ENCODE results near the gene CCL19.
"Not testable (repeated sequence)": the region's sequence is repeated elsewhere in the genome, so short reads cannot be mapped to it uniquely, and the experiment has no call there.

The CCL19 gene

DNA sequence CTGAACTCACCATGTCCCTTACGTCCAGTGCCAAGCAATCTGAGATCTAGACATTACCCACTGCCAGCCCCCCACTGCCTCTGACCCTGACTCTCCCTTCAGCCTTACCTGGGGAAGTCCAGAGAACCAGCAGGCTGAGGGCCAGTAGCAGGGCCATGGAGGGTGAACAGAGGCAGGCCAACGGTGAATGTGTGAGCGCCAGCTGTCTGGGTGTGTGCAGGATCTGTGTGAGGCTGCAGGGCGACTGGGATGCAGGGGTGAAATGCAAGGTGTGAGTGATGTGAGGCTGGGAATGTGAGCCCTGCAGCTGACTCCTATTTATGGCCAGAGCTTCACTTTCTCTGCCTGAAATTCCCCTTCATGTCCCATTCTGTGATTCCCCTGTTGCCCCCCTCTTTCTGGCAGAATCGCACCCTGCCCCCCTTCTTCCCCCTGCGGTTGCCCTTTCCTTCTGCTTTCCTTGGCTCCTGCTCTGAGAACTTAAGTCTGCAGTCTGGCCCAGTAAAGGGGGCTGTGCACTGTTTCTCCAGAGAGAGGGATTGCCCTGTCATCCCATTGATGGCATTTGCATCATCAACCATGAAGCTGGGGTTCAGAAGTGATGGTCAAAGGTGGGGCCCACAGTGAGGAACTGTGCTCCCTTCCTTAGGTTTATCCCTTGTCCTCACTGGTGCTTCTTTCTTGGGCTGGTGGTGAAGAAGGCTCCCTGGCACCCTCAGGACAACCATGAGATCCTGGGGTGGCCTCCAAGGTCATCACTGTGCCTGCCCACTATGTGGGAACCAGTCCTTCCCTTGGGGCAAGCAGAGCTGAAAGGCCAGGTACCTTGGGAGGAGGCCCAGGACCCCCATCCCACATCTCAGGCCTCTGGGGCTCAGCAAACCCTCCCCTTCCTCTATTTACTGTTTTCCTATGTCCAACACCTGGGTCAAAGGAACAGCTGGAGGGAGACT is at the start of gene CCL19:
Gene CCL19, minus strand, starts transcription at position 294 of the 953 bp plus-strand sequence. Its CDS starts 137 bp downstream, at position 157.
- Histone ChIP-seq H3F3A (ENCODE audit: low read depth) (no peaks in the 10 kb centered on the region), H3K36me3 (ENCODE audit: insufficient read depth, low read length) (no peaks in the 10 kb centered on the region), H4K20me1 (ENCODE audit: insufficient read depth, low read length, poor library complexity, severe bottlenecking) (no peaks in the 10 kb centered on the region), H2AFZ (ENCODE audit: low read length) (no peak within 1 kb of the TSS), H3K27me3 (ENCODE audit: insufficient read depth, low read length, poor library complexity, severe bottlenecking) (no peaks in the 10 kb centered on the region), H3K79me2 (ENCODE audit: insufficient read depth, low read length) (no peaks in the 10 kb centered on the region), H3K4me2 (ENCODE audit: low read depth, low read length, poor library complexity, severe bottlenecking) (no peak within 1 kb of the TSS), H3K9ac (ENCODE audit: low read depth, low read length, poor library complexity, severe bottlenecking) (no peak within 1 kb of the TSS), H3K9me2 (replicated peaks; ENCODE audit: low read depth, low read length) (no peaks in the 10 kb centered on the region), H3K4me3 (ENCODE audit: low read length, poor library complexity, severe bottlenecking) (no peak within 1 kb of the TSS), H3K4me1 (ENCODE audit: insufficient read depth, low read length, poor library complexity, severe bottlenecking) (no peaks in the 10 kb centered on the region), H3K9me3 (ENCODE audit: insufficient read depth, low read depth, low read length) (no peaks in the 10 kb centered on the region)
- no peak for TF ChIP-seq EZH2phosphoT487 (IDR thresholded peaks at IDR 0.05; ENCODE audit: borderline replicate concordance)
- TF ChIP-seq, protein P1, sequence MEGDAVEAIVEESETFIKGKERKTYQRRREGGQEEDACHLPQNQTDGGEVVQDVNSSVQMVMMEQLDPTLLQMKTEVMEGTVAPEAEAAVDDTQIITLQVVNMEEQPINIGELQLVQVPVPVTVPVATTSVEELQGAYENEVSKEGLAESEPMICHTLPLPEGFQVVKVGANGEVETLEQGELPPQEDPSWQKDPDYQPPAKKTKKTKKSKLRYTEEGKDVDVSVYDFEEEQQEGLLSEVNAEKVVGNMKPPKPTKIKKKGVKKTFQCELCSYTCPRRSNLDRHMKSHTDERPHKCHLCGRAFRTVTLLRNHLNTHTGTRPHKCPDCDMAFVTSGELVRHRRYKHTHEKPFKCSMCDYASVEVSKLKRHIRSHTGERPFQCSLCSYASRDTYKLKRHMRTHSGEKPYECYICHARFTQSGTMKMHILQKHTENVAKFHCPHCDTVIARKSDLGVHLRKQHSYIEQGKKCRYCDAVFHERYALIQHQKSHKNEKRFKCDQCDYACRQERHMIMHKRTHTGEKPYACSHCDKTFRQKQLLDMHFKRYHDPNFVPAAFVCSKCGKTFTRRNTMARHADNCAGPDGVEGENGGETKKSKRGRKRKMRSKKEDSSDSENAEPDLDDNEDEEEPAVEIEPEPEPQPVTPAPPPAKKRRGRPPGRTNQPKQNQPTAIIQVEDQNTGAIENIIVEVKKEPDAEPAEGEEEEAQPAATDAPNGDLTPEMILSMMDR (conservative IDR thresholded peaks at IDR 0.05; ENCODE audit: low read length), result no peak

DNA sequence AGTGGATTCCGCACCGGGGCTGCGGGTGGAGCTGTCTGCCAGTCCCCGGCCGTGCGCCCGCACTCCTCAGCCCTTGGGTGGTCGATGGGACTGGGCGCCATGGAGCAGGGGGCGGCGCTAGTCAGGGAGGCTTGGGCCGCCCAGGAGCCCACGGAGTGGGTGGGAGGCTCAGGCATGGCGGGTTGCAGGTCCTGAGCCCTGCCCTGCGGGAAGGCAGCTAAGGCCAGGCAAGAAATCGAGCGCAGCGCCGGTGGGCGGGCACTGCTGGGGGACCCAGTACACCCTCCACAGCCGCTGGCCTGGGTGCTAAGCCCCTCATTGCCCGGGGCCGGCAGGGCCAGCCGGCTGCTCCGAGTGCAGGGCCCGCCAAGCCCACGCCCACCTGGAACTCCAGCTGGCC is 49.1 kb upstream of the CCL19 start:
- not testable (repeated sequence) for H3K4me2 ChIP-seq (ENCODE audit: low read depth, low read length, poor library complexity, severe bottlenecking); H2AFZ ChIP-seq (ENCODE audit: low read length); H3K9ac ChIP-seq (ENCODE audit: low read depth, low read length, poor library complexity, severe bottlenecking); H3K9me3 ChIP-seq (ENCODE audit: insufficient read depth, low read depth, low read length); H3K9me2 ChIP-seq (replicated peaks; ENCODE audit: low read depth, low read length); H3K4me3 ChIP-seq (ENCODE audit: low read length, poor library complexity, severe bottlenecking); H4K20me1 ChIP-seq (ENCODE audit: insufficient read depth, low read length, poor library complexity, severe bottlenecking); H3K27me3 ChIP-seq (ENCODE audit: insufficient read depth, low read length, poor library complexity, severe bottlenecking); H3K36me3 ChIP-seq (ENCODE audit: insufficient read depth, low read length); H3K4me1 ChIP-seq (ENCODE audit: insufficient read depth, low read length, poor library complexity, severe bottlenecking); H3K79me2 ChIP-seq (ENCODE audit: insufficient read depth, low read length); H3F3A ChIP-seq (ENCODE audit: low read depth)

DNA sequence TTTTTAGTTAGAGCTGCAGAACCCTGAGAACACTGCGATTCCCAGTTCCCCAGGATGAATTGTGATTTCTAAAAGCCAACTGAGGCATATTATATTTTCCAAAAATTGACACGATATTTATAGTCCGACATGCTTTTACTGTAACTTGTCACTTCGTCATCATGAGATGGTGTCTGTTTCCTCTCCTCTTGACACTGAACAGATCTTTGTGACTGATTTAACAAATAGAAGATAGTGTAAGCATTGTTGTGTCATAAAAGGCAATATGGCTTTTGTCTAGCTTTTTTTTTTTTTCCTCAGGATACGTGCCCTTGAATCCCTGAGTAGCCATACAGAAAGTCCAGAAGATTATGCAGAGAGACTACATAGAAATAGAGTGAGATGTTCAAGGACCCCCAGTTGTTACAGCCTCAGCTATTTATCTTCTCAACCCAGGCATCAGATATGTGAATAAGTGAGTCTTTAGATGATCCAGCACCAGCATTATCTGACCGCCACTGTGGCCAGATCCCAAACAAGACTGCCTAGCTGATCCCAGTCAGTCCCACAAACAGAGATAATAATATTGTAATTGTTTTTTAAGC is 46.7 kb upstream of the CCL19 start:
- Histone ChIP-seq H3K36me3 (ENCODE audit: insufficient read depth, low read length) (no peaks in the 10 kb centered on the region), H3K4me2 (ENCODE audit: low read depth, low read length, poor library complexity, severe bottlenecking) (no peak overlapping the region), H3K4me1 (ENCODE audit: insufficient read depth, low read length, poor library complexity, severe bottlenecking) (no peaks in the 10 kb centered on the region), H4K20me1 (ENCODE audit: insufficient read depth, low read length, poor library complexity, severe bottlenecking) (no peaks in the 10 kb centered on the region), H3K4me3 (ENCODE audit: low read length, poor library complexity, severe bottlenecking) (no peak overlapping the region), H3K9me3 (ENCODE audit: insufficient read depth, low read depth, low read length) (no peaks in the 10 kb centered on the region), H3K79me2 (ENCODE audit: insufficient read depth, low read length) (no peaks in the 10 kb centered on the region), H3K27me3 (ENCODE audit: insufficient read depth, low read length, poor library complexity, severe bottlenecking) (no peaks in the 10 kb centered on the region), H3K9me2 (replicated peaks; ENCODE audit: low read depth, low read length) (no peaks in the 10 kb centered on the region), H3F3A (ENCODE audit: low read depth) (no peaks in the 10 kb centered on the region), H2AFZ (ENCODE audit: low read length) (no peak overlapping the region), H3K9ac (ENCODE audit: low read depth, low read length, poor library complexity, severe bottlenecking) (no peak overlapping the region)
- TF ChIP-seq, protein P1 (conservative IDR thresholded peaks at IDR 0.05; ENCODE audit: low read length), result no peak
- no peak for TF ChIP-seq EZH2phosphoT487 (IDR thresholded peaks at IDR 0.05; ENCODE audit: borderline replicate concordance)

All from Loucy (cell line).